ENCODE data around the gene COPB1.

COPB1 gene

GRCh38 chr11:14506532-14506931 lies 6.9 kb upstream of the COPB1 start:
- no peak for DNase-seq

- no peak for DNase-seq
Measured at GRCh38 chr11:14503023-14503422, 3.4 kb upstream of the COPB1 start.

DNA sequence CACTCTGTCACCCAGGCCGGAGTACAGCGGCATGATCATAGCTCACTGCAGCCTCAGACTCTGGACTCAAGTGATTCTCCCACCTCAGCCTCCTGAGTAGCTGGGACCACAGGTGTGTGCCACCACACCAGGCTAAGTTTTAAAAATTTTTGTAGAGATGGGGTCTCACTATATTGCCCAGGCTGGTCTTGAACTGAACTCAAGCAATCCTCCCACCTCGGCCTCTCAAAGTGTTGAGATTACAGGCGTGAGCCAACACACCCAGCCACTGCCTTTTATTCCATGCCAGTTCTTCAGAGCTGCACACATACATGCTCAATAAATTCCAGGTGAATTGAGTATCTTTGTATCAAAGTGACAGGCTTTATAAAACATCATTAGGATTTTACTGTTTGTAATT lies 2.4 kb upstream of the COPB1 start:
- no peak for DNase-seq

DNA sequence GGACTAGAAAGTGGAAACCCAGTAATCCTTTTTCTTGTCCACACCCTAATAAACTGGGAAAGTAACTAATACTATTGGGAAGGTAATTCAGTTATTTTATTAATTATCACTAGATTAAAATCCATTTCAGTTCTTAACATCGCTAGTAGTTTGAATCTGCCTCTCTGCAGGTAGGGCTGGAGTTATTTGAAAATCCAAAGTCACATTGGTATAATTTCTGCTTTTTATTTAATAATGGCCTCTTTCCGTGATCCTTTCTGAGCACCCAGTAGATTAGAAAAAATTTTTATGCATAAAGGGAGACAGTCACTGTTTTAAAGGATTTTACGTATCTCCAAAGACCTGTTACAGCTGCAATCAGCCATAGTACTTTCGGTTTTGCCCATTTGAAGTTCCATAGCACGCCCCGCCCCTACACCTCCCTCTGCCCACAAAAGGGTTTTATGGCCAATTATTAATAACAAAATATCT lies 605 bp upstream of the COPB1 start:
- peak in 3 of 4 experiments; percentile 5 to 18 (median 6) for DNase-seq

GRCh38 chr11:14499178-14499559 lies 442 bp downstream of the COPB1 start:
- peak in 1 of 4 experiments; percentile 14 for DNase-seq

DNA sequence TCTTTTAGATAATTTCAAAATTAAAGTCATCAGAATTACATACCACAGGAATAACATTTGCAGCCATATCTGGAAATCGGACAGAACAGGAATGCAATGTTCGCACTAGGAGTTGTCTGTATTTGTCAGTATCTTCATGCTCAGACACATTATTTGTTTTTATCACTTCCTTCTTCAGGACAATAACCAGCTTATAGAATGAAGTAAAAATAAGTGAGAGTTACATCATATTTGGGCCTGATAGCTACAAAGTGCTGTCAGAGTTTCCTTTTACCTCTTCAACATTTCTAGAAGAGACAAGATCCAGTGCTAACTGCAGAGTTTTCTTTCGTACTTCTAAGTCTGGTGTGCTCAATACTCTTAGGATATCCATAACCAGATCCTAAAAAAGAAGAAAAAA lies 18.9 kb downstream of the COPB1 start:
- no peak for DNase-seq

GRCh38 chr11:14471127-14471526 lies 28.5 kb downstream of the COPB1 start:
- DNase-seq = no peak

GRCh38 chr11:14463623-14464022 lies 36.0 kb downstream of the COPB1 start:
- DNase-seq = no peak

- DNase-seq = no peak
Measured at GRCh38 chr11:14460147-14460546, 39.5 kb downstream of the COPB1 start.

GRCh38 chr11:14458377-14458776 lies 41.2 kb downstream of the COPB1 start:
- DNase-seq = no peak

DNA sequence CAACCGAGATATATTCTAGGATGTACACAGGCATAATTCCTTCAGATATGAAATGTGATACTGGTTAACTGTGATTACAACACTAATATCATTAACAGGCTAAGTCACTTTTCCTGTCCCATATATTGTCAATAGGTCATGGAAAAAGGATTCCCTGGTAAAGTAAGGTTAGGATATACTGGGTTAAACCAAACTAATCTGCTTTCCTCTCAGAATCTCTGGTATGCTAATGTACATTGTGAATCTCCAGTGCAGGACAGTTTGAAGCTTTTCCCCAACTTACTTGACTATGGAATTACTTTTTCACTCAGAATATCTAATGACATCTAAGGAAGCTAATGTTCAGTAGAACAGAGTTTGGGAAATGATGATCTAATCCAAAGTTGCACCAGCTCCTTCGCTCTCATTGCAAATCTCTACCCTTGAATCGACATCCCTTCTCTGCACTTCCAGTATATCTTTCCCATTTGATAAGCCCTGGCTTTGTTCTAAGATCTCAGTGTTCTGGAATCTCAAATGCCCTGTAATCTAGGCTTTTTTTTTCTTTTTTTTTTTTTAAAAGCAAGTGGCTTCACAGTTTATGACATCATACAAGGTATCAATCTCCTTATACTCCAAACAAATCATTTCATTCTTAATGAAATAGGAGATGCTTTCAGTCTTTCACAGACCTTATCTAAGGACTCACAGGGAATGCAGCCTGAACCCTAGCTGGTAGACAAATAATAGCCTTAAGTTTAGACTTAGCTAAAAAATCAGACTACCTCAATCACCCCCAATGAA lies 43.8 kb downstream of the COPB1 start:
- DNase-seq = no peak

- DNase-seq = no peak
Measured at GRCh38 chr11:14454861-14455632, 44.6 kb downstream of the COPB1 start.

DNA sequence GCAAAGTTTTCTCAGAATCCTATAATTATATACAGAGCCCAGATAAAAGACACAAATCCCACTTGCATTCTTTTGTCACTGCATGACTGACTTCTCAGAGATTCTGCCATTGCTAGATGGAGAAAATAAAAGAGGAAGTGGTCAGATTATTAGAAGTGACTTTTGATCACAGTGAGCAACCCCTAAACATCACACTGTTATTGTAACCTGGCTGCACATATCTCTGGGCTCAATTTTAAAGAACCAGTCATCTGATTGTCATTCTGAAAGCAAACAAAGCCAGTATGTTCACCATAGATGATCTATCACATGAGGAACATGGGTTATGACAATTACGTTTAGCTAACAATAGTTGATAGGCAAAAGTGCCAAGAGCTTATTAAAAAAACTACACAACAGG lies 47.8 kb downstream of the COPB1 start:
- no peak for DNase-seq

- no peak for DNase-seq
Measured at GRCh38 chr11:14449302-14449714, 50.3 kb downstream of the COPB1 start.

DNA sequence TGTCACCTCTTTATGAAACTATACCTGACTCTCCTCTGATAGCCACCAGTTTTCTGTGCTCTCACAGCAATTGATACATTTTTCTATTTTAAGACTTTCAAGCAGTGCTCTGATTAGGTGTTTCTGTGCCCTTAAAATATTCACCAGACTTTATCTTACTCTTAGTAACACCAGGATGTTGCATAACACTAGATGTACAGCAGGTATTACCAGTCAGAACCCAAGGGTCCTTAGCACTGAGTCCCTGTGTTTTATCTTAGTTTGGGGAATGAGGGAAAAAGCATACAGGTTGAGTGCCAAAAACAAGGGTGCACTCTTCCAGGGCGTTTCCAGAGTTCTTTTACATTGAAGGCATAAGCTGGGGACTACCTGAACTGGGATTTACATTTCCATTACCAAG lies 51.4 kb downstream of the COPB1 start:
- DNase-seq = no peak

DNA sequence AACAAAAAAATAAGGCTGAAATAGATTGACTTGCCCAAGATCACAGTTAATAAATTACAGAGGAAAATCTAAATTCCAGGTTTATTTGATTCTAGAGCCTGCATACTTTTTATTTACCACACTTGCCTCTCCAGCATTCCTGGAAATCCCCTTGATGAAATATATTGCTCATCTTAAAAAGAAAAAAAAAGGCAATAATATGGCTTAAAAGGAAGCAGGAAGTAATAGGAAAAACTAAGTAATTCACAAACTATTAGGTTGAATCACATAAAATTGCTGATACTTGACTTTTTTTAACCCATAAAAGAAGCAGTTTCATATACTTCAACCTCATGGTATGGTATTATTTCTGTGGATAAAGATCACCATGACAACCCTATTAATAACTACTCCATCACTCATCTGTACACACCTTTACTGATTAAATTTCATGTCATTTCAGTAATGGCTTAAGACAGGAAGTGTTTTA lies 52.9 kb downstream of the COPB1 start:
- DNase-seq = no peak

GRCh38 chr11:14445542-14446530 lies 53.8 kb downstream of the COPB1 start:
- no peak for DNase-seq

- DNase-seq = no peak
Measured at GRCh38 chr11:14444441-14445189, 55.0 kb downstream of the COPB1 start.

GRCh38 chr11:14443638-14444037 lies 56.0 kb downstream of the COPB1 start:
- DNase-seq = no peak

GRCh38 chr11:14435717-14436512 lies 63.7 kb downstream of the COPB1 start:
- no peak for DNase-seq

- no peak for DNase-seq
Measured at GRCh38 chr11:14425621-14426020, 74.0 kb downstream of the COPB1 start.

Data from activated CD4-positive, CD25-positive, alpha-beta regulatory T cell (primary cell).